ENCODE results near the gene WWOX. TPM values are rescaled to one million over a fixed set of nuclear protein-coding genes. Genes with fewer than 3 reads are reported as not detected.

Gene WWOX
- total and polyA plus RNA-seq, 10 donors, result 5.9 to 90.3 (median 26.4) TPM

DNA sequence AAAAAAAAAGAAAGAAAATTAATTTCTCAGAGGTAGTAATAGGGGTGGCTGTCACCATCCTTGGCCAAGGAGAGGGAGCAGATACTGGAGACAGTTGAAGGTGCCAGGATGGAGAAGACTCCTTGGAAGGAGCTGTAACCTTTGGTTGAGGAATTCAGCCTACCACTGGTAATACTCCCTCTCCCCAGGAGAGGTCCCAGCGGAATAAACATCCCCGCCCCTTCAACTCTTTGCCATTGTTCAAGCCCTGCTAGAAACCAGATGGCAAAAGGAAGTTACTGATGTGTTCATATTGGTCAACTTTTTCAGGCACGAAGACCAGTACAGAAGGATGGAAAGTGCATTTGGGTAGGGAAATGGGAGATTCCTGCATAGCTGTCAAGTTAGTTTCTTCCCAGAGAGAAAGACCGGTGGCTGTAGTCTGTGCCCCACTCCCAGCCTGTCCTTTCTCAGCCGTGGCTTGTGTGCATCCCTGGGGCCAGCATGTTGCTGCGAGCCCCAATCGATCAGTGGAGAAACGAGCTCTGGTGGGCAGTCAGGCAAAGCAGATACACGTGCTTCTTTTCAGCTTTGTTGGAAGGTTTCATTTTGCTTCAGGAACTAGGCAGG lies 889.0 kb downstream of the WWOX start:
- no peaks in the 10 kb centered on the region for H3K27me3 ChIP-seq (replicated peaks in 1 of 7)
- 83 to 90% (median 86%) methylated on average over 9 of the region's 9 CpGs for WGBS, 5 donors
- intact Hi-C loops (cut with DNase I; ENCODE audit: low total_unique reads), result no loop called here
- no peak overlapping the region for H3K27ac ChIP-seq
- no peak for TF ChIP-seq POLR2AphosphoS5 (IDR thresholded peaks at IDR 0.05)
- no peak for TF ChIP-seq POLR2A (IDR thresholded peaks at IDR 0.05)
- TF ChIP-seq, protein P1, sequence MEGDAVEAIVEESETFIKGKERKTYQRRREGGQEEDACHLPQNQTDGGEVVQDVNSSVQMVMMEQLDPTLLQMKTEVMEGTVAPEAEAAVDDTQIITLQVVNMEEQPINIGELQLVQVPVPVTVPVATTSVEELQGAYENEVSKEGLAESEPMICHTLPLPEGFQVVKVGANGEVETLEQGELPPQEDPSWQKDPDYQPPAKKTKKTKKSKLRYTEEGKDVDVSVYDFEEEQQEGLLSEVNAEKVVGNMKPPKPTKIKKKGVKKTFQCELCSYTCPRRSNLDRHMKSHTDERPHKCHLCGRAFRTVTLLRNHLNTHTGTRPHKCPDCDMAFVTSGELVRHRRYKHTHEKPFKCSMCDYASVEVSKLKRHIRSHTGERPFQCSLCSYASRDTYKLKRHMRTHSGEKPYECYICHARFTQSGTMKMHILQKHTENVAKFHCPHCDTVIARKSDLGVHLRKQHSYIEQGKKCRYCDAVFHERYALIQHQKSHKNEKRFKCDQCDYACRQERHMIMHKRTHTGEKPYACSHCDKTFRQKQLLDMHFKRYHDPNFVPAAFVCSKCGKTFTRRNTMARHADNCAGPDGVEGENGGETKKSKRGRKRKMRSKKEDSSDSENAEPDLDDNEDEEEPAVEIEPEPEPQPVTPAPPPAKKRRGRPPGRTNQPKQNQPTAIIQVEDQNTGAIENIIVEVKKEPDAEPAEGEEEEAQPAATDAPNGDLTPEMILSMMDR (IDR thresholded peaks at IDR 0.05 in 8 of 11, conservative IDR thresholded peaks at IDR 0.05 in 3 of 11), result no peak
- peaks cover 0 to 16% (median 7%) of the 10 kb centered on the region in 6 donors for H3K4me1 ChIP-seq
- H3K9me3 ChIP-seq, result peaks cover 0 to 2% (median 2%) of the 10 kb centered on the region in 8 donors
- DNase-seq, result no peak
- H3K36me3 ChIP-seq, result no peaks in the 10 kb centered on the region
- no peak overlapping the region for H3K4me3 ChIP-seq

DNA sequence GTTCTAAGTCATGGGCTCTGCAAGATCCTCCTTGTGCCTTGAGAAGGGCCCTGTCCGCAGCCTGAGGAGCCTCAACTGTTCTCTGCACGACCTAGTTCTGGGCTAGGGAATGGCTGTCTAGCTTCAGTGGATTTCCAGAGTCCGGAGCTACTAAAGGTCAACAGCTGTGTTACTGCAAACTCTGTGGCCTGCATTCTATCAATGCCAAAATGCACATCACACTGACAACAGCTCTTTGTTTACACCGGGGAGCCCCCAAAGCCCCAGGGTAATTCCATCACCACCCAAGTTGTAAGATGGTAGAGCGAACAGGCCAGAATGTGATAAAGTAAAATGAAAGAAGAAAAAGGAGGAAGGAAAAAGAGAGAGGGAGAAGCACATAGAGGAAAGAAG lies 890.9 kb downstream of the WWOX start:
- WGBS, 5 donors, result 57 to 81% (median 80%) methylated on average over 5 of the region's 5 CpGs
- TF ChIP-seq, protein P1 (IDR thresholded peaks at IDR 0.05 in 8 of 11, conservative IDR thresholded peaks at IDR 0.05 in 3 of 11), result no peak
- TF ChIP-seq POLR2A (IDR thresholded peaks at IDR 0.05) (no peak), POLR2AphosphoS5 (IDR thresholded peaks at IDR 0.05) (no peak)
- no peak overlapping the region for H3K4me3 ChIP-seq
- no peak for DNase-seq
- H3K36me3 ChIP-seq, result no peaks in the 10 kb centered on the region
- H3K27ac ChIP-seq, result no peak overlapping the region
- no peaks in the 10 kb centered on the region for H3K9me3 ChIP-seq
- H3K4me1 ChIP-seq, result peaks cover 0 to 16% (median 7%) of the 10 kb centered on the region in 6 donors
- intact Hi-C loops (cut with DNase I; ENCODE audit: low total_unique reads), result no loop called here
- H3K27me3 ChIP-seq (replicated peaks in 1 of 7), result no peaks in the 10 kb centered on the region

DNA sequence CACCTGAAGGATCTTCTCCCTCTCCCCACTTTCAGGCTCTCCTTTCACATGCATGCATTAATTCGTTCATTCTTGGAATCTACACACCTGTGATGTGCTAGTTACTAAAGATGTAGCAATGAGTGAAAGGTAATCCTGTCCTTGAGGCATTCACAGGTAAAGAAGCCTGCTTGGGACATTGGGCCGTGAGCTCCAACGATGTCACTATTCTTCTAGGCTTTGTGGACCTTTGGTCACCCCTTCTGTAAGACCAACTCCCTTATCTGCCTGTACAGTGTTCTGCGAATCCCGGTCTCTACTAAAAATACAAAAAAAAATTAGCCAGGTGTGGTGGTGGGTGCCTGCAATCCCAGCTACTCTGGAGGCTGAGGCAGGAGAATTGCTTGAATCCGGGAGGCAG lies 892.5 kb downstream of the WWOX start:
- Histone ChIP-seq H3K9me3 (no peaks in the 10 kb centered on the region), H3K36me3 (no peaks in the 10 kb centered on the region), H3K4me1 (peaks cover 0 to 16% (median 7%) of the 10 kb centered on the region in 6 donors), H3K4me3 (no peak overlapping the region), H3K27ac (no peak overlapping the region), H3K27me3 (replicated peaks in 1 of 7) (no peaks in the 10 kb centered on the region)
- intact Hi-C loops (cut with DNase I; ENCODE audit: low total_unique reads), result no loop called here
- DNase-seq, result no peak
- no peak for TF ChIP-seq POLR2A (IDR thresholded peaks at IDR 0.05)
- TF ChIP-seq, protein P1 (IDR thresholded peaks at IDR 0.05 in 8 of 11, conservative IDR thresholded peaks at IDR 0.05 in 3 of 11), result no peak
- no peak for TF ChIP-seq POLR2AphosphoS5 (IDR thresholded peaks at IDR 0.05)
- 78 to 80% (median 78%) methylated on average over 6 of the region's 6 CpGs for WGBS, 5 donors

DNA sequence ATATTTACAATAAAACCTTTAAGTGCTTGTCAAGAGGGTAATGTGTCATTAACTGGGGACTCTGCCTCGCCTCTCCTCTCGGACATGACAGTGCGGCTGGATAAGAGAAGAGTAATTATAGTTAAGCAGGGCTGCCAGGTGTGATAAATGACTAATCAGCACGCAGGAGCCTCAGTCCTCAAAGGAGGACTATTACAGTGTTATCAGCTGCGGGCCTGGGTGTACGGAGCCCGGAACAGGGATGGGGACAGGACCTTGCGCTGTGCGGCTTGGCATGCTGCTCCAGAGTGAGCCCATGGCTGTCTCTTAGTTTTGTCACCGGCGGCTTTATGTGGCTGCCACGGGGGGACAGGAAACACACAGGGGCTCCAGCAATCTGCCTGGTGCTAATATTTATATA lies 893.9 kb downstream of the WWOX start:
- no peak for DNase-seq
- H3K9me3 ChIP-seq, result no peaks in the 10 kb centered on the region
- no peak overlapping the region for H3K27ac ChIP-seq
- TF ChIP-seq, protein P1 (IDR thresholded peaks at IDR 0.05 in 8 of 11, conservative IDR thresholded peaks at IDR 0.05 in 3 of 11), result no peak
- no peak for TF ChIP-seq POLR2A (IDR thresholded peaks at IDR 0.05)
- TF ChIP-seq POLR2AphosphoS5 (IDR thresholded peaks at IDR 0.05), result no peak
- no peaks in the 10 kb centered on the region for H3K36me3 ChIP-seq
- no peaks in the 10 kb centered on the region for H3K27me3 ChIP-seq (replicated peaks in 1 of 7)
- intact Hi-C loops (cut with DNase I; ENCODE audit: low total_unique reads), result no loop called here
- peaks cover 0 to 16% (median 7%) of the 10 kb centered on the region in 6 donors for H3K4me1 ChIP-seq
- WGBS, 5 donors, result 68 to 82% (median 73%) methylated on average over 12 of the region's 12 CpGs
- H3K4me3 ChIP-seq, result no peak overlapping the region
